Keratinocyte (primary cell): ENCODE data around the gene BDKRB1.

Source experiments
- EZH2 ChIP-seq: IDR thresholded peaks from one replicate; pipeline ENCODE4 v1.6.1; 2012; ENCODE audit warnings: inconsistent platforms, mild to moderate bottlenecking, low read length, moderate library complexity
- TF ChIP-seq, protein P1 (sequence below), 3 experiments: IDR thresholded peaks in 1 of 3; conservative IDR thresholded peaks in 1 of 3; optimal IDR thresholded peaks in 1 of 3; 2 replicates in 2 of 3; 3 replicates in 1 of 3; pipeline versions ENCODE3 to v1.5.1; 2011; ENCODE audit warnings: low read length in 3 of 3, mild to moderate bottlenecking in 3 of 3, moderate library complexity in 2 of 3, control low read depth in 1 of 3, inconsistent platforms in 1 of 3; ENCODE audit not compliant: insufficient read depth in 2 of 3; ENCODE audit errors: extremely low read depth in 1 of 3

DNA sequence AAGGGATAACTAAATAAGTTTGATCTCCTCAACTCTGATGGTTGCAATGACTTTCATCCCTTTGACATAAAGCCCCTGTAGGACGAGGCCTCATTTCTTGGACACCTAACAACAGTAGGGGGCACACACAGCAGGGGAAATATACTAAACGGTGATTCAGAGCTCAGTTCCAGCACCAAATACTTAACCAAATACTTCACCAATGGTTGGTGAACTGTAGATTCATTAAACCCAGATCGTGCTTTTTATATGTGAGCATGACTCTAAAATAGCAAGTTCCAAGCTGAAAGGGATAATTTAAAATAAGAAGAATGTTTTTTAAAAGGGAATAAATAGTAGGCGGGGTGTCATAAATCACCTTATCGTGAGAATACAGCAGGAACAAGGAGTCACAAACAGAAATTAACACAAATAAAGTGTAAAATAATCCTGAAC is 53.9 kb downstream of the BDKRB1 start:
- TF ChIP-seq, protein P1, sequence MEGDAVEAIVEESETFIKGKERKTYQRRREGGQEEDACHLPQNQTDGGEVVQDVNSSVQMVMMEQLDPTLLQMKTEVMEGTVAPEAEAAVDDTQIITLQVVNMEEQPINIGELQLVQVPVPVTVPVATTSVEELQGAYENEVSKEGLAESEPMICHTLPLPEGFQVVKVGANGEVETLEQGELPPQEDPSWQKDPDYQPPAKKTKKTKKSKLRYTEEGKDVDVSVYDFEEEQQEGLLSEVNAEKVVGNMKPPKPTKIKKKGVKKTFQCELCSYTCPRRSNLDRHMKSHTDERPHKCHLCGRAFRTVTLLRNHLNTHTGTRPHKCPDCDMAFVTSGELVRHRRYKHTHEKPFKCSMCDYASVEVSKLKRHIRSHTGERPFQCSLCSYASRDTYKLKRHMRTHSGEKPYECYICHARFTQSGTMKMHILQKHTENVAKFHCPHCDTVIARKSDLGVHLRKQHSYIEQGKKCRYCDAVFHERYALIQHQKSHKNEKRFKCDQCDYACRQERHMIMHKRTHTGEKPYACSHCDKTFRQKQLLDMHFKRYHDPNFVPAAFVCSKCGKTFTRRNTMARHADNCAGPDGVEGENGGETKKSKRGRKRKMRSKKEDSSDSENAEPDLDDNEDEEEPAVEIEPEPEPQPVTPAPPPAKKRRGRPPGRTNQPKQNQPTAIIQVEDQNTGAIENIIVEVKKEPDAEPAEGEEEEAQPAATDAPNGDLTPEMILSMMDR (optimal IDR thresholded peaks at IDR 0.05 in 1 of 3, IDR thresholded peaks at IDR 0.05 in 1 of 3, conservative IDR thresholded peaks at IDR 0.05 in 1 of 3; ENCODE audit: extremely low read depth in 1 of 3, insufficient read depth in 2 of 3, low read length in 3 of 3): no peak
- TF ChIP-seq EZH2: no peak
